ENCODE data around the gene GRIPAP1.

Gene GRIPAP1

GRCh38 chrX:48958635-48959094 is 43.4 kb downstream of the GRIPAP1 start:
- no peak for DNase-seq (ENCODE audit: low read depth)

GRCh38 chrX:48957827-48958634 is 44.0 kb downstream of the GRIPAP1 start:
- DNase-seq (ENCODE audit: low read depth), result peak; percentile 85

GRCh38 chrX:48957477-48957826 is 44.6 kb downstream of the GRIPAP1 start, which contains the start of gene OTUD5:
TSS of gene OTUD5 (minus strand) at chrX:48957607. CDS start at chrX:48957570, 37 bp downstream.
- DNase-seq (ENCODE audit: low read depth), result peak; percentile 62

GRCh38 chrX:48956728-48957414 is 45.2 kb downstream of the GRIPAP1 start:
- peak; percentile 35 for DNase-seq (ENCODE audit: low read depth)

GRCh38 chrX:48948589-48948988 is 53.5 kb downstream of the GRIPAP1 start:
- no peak for DNase-seq (ENCODE audit: low read depth)

- DNase-seq (ENCODE audit: low read depth), result no peak
These were observed 56.3 kb downstream of the GRIPAP1 start for GRCh38 chrX:48945517-48946348.

- no peak for DNase-seq (ENCODE audit: low read depth)
These were observed 59.2 kb downstream of the GRIPAP1 start for GRCh38 chrX:48942895-48943294.

- DNase-seq (ENCODE audit: low read depth), result no peak
These were observed 61.6 kb downstream of the GRIPAP1 start for GRCh38 chrX:48940404-48940955.

- no peak for DNase-seq (ENCODE audit: low read depth)
These were observed 62.4 kb downstream of the GRIPAP1 start for GRCh38 chrX:48939524-48940228.

- peak; percentile 61 for DNase-seq (ENCODE audit: low read depth)
These were observed 63.2 kb downstream of the GRIPAP1 start for GRCh38 chrX:48938721-48939425.

GRCh38 chrX:48937054-48937907 is 64.8 kb downstream of the GRIPAP1 start:
- peak; percentile 91 for DNase-seq (ENCODE audit: low read depth)

- DNase-seq (ENCODE audit: low read depth), result no peak
These were observed 65.5 kb downstream of the GRIPAP1 start for GRCh38 chrX:48936429-48937053.

- no peak for DNase-seq (ENCODE audit: low read depth)
These were observed 66.8 kb downstream of the GRIPAP1 start for GRCh38 chrX:48935301-48935670.

GRCh38 chrX:48934581-48935300 is 67.3 kb downstream of the GRIPAP1 start:
- no peak for DNase-seq (ENCODE audit: low read depth)

- no peak for DNase-seq (ENCODE audit: low read depth)
These were observed 68.3 kb downstream of the GRIPAP1 start for GRCh38 chrX:48933757-48934156.

GRCh38 chrX:48927736-48928382 is 74.2 kb downstream of the GRIPAP1 start:
- DNase-seq (ENCODE audit: low read depth), result no peak

- DNase-seq (ENCODE audit: low read depth), result no peak
These were observed 74.9 kb downstream of the GRIPAP1 start for GRCh38 chrX:48927123-48927522.

GRCh38 chrX:48924270-48924669 is 77.8 kb downstream of the GRIPAP1 start:
- DNase-seq (ENCODE audit: low read depth), result no peak

All from activated gamma-delta T cell treated with anti-CD3 and anti-CD28 coated beads, Interleukin-2, amount 50 U/mL, for 16 hours (primary cell).